ENCODE results near the gene TMEM150A. TPM values are rescaled to one million over a fixed set of nuclear protein-coding genes. Genes with fewer than 3 reads are reported as not detected.

Gene TMEM150A
- total and polyA plus RNA-seq, 2 of the 13 experiments (the other 11 are each of a cell fraction or from before 2014, with no cell fraction given), result 30.1 to 70.4 TPM

- TF ChIP-seq HDAC1 (CRISPR knock-in tag; IDR thresholded peaks at IDR 0.05) (peak; percentile 32; the same call in 1 of the 2 replicates), TFE3 (CRISPR knock-in tag; IDR thresholded peaks at IDR 0.05) (no peak), ZNF501 (CRISPR knock-in tag; IDR thresholded peaks at IDR 0.05) (0 out of 2 replicates have a peak, but pooled peaks have one; percentile 53), SMAD3 (CRISPR knock-in tag; IDR thresholded peaks at IDR 0.05) (no peak), TRIM22 (IDR thresholded peaks at IDR 0.05) (no peak), ZSCAN5A (CRISPR knock-in tag; IDR thresholded peaks at IDR 0.05; ENCODE audit: borderline replicate concordance) (0 out of 2 replicates have a peak, but pooled peaks have one; percentile 49), FOXA1 (IDR thresholded peaks at IDR 0.05) (peak; percentile 45; the same call in 1 of the 2 replicates), FOXA1 (CRISPR knock-in tag; IDR thresholded peaks at IDR 0.05) (peak; percentile 90), TFAP4 (IDR thresholded peaks at IDR 0.05; ENCODE audit: borderline replicate concordance, low read depth) (no peak), KLF15 (CRISPR knock-in tag; IDR thresholded peaks at IDR 0.05; ENCODE audit: borderline replicate concordance) (no peak), CC2D1A (CRISPR knock-in tag; IDR thresholded peaks at IDR 0.05) (no peak), MAFF (IDR thresholded peaks at IDR 0.05; ENCODE audit: low read depth, low read length) (peak; percentile 53), MEF2D (CRISPR knock-in tag; IDR thresholded peaks at IDR 0.05) (0 out of 2 replicates have a peak, but pooled peaks have one; percentile 17), ZNF580 (CRISPR knock-in tag; IDR thresholded peaks at IDR 0.05; ENCODE audit: borderline replicate concordance, low read depth) (peak; percentile 84; the same call in 1 of the 2 replicates), ZNF615 (CRISPR knock-in tag; IDR thresholded peaks at IDR 0.05; ENCODE audit: borderline replicate concordance) (0 out of 2 replicates have a peak, but pooled peaks have one; percentile 35), ATF2 (CRISPR knock-in tag; IDR thresholded peaks at IDR 0.05) (no peak), CREB3 (CRISPR knock-in tag; IDR thresholded peaks at IDR 0.05) (no peak), ZNF430 (CRISPR knock-in tag; IDR thresholded peaks at IDR 0.05) (no peak), ZNF784 (CRISPR knock-in tag; IDR thresholded peaks at IDR 0.05; ENCODE audit: borderline replicate concordance) (peak; percentile 57; the same call in 1 of the 2 replicates)
These were observed 50.5 kb downstream of the TMEM150A start (continued) for GRCh38 chr2:85551698-85552678.
